HG03575 (cell line): ENCODE results near the gene ACTN2.
"Not testable (repeated sequence)": the region's sequence is repeated elsewhere in the genome, so short reads cannot be mapped to it uniquely, and the experiment has no call there.

ENCODE experiments used
- ATAC-seq: cut with Tn5 transposase; IDR thresholded peaks from one replicate; pipeline ENCODE4 v1.9.1; 2021; ENCODE audit not compliant: unreplicated experiment, insufficient number of reproducible peaks, low FRiP score; ENCODE audit errors: extremely low read depth

Gene ACTN2

DNA sequence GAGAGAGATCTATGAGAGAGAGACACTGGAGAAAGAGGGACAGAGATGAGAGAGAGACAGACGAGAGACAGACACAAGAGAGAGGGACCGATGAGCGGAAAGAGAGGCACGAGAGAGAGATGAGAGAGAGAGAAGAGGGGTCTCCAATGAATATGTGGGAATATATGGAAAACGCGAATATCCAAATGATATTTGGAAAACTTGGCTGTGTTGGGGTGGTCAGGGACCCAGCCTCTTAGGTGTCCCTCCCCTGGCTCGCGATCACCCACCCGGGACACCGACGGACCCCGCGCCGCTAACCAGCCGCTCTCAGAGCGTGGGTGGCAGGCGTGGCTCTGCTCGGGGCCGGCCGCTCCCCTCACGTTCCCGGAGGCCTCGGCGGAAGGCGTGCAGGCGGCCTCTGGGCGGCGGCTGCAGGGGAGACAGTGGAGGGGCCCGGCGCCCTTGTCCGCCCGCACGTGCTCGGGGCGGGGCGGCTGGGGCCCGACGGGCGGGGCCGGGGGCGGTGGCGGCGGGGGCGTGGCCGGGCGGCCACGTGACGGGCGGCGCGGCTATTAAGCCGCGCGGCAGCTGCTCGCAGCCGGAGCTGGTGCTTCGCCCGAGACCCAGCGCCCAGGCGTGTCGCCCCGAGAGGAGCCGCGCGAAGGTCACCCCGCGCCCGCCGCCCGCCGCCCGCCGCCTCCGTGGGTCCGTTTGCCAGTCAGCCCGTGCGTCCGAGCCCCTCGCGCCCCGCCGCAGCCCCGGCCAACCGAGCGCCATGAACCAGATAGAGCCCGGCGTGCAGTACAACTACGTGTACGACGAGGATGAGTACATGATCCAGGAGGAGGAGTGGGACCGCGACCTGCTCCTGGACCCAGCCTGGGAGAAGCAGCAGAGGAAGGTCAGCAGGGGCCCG lies at the start of gene ACTN2:
ACTN2 (plus strand) TSS at position 583 of the 898 bp plus-strand sequence; CDS start at position 758, 175 bp downstream.
- no peak for ATAC-seq

GRCh38 chr1:236638945-236639344 lies 47.4 kb upstream of the ACTN2 start:
- ATAC-seq: no peak

DNA sequence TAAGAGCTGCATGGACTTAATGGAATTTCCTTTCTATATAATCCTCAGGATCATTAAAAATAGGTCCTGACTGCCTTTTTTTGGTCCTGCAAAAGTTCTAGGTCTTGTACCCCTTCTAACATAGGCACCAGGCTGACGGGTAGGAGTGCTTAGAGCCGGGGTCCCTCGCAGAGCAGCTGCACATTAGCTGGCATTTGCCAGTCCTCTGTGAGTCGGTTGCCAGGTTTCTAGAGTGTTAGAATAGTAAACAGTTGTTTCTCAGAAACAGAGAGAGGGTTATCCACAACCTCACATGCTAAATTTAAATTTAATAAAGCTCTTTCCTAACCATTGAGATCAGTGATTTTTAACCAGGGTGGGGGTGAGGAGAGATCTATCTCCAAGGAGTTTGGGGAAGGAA lies 46.6 kb upstream of the ACTN2 start:
- ATAC-seq: no peak

- no peak for ATAC-seq
These were observed 43.5 kb upstream of the ACTN2 start for GRCh38 chr1:236642763-236643162.

DNA sequence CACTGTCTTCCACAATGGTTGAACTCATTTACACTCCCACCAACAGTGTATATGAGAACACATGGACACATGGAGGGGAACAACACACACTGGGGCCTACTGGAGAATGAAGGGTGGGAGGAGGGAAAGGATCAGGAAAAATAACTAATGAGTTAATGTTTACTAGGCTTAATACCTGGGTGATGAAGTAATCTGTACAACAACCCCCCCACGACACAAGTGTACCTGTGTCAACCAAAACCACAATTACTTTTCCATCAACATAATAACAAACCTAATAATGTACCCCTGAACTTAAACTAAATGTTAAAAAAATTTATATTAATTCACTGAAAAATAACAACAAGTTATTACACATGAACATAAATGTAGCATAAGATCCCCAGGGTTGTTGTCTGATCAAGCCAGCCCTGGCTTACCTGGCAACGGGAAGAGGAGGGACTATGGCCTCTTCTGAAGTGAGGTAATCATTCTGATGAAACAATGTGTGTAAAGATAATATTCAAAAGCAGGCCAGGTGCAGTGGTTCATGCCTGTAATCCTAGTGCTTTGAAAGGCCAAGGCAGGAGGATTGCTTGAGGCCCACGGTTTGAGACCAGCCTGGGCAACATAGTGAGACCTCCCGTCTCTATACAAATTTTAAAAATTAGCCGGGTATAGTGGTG lies 41.2 kb upstream of the ACTN2 start:
- no peak for ATAC-seq

GRCh38 chr1:236654511-236654910 lies 31.8 kb upstream of the ACTN2 start:
- ATAC-seq: no peak

DNA sequence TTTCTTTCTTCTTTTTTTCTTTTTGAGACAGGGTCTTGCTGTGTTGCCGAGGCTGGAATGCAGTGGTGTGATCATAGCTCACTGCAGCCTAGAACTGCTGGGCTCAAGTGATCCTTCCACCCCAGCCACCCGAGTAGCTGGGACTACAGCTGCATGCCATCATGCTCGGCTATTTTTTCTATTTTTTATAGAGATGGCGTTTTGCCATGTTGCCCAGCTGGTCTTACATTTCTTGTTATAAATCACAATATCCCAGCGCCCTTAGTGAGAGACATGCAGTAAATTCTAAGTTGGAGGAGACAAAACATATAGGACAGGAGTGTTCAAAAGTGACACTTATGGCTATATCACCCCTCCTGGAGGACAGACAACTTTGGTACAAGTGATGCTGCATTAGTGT lies 31.3 kb upstream of the ACTN2 start:
- ATAC-seq: no peak

DNA sequence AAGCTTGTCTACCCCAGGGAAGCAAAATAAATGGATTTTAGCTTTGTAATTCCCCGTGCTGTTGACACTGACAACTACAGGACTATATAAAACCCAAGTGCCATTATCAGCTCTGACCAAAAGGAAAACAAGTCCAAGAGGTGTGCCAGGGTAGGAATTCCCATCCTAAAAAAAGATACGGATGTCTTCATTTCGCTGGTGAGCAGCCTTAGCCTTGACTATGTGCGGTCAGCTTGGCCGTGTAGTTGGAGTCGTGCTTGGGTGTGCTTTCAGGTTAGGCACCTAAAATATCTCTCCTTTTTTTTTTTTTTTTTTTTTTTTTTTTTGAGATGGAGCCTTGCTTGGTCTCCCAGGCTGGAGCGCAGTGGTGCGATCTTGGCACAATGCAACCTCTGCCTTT lies 28.9 kb upstream of the ACTN2 start:
- ATAC-seq: no peak

GRCh38 chr1:236659792-236660587 lies 26.3 kb upstream of the ACTN2 start:
- no peak for ATAC-seq

DNA sequence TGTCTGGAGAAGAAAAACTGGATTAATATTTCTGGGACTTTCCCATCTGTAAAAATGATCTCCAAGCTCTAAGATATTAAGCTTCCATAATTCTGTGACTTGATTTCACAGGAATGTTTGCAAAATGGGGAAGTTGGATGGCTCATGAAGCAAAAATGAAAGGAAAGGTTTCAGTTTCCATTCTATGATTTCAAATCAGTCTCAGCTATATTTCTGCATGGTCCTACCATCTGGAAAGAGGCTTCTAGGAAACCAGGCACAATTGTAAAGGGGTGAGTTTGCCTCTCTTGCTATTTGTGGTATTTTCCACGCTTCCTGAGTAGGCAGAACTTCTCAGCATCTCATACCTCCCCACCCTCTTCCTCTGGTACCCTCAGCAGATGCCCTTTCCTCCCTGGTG lies 22.4 kb upstream of the ACTN2 start:
- ATAC-seq: no peak

- ATAC-seq: not testable (repeated sequence)
These were observed 17.4 kb upstream of the ACTN2 start for GRCh38 chr1:236668909-236669308.

DNA sequence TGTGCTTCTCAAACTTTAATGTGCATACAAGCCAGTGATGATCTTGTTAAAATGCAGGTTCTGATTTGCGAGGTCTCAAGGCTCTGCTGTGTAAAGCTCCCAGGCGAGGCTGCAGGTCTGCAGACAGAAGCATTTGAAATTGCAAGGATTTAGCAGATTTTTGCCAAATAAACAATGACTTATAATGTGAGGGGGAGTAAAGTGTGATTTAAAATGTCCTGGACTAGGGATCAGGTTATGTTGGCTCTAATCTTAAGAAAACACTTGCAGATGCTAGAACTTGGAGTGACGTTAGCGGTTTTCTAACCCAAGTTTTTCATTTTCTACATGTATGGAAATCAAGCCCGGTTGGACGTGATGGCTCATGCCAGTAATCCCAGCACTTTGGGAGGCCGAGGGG lies 16.2 kb upstream of the ACTN2 start:
- no peak for ATAC-seq

GRCh38 chr1:236673289-236673919 lies 12.9 kb upstream of the ACTN2 start:
- no peak for ATAC-seq

DNA sequence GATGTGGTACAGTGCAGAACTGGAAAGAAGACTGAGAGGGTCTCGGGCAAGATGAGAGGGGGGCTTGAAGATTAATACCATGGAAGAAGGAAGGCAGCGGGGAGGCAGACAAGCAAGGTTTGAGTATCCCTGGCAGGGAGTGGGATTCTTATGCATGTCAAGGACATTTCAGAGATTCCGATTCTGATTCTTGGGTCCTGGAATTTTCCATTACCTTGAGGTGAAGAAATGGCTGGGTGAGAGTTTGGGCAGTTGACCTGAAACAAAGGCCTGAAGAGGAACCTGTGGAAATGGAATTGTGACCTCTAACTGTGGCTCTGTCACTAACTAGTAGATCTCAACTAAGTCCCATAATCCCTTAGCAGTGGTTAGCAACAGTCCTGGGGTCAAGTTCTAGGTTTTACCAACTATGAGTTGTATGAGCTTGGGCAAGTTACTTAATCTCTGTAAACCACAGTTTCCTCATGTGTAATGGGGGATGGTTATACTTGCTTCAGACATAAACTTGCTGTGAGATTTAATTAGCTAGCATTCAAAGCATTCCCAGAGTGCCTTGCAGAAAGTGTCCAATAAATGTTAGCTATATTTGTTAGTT lies 8.6 kb upstream of the ACTN2 start:
- ATAC-seq: no peak

DNA sequence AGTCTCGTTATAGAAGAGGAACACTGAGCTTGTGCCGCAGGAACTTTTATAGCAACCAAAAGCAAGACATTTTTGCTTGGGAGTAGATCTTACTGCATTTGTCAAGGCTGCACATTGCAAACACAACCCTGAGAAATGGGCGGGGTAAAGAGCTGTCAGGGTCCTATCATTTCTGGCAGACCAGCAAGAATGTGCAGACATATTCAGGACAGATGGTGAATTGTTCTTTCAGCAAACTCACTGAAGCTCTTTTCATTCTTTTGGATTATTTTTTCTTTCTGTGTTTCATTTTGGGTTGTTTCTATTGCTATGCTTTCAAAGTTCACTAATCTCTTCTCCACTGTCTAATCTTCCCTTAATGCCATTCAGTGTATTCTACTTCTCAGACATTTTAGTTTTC lies 5.1 kb upstream of the ACTN2 start:
- no peak for ATAC-seq

DNA sequence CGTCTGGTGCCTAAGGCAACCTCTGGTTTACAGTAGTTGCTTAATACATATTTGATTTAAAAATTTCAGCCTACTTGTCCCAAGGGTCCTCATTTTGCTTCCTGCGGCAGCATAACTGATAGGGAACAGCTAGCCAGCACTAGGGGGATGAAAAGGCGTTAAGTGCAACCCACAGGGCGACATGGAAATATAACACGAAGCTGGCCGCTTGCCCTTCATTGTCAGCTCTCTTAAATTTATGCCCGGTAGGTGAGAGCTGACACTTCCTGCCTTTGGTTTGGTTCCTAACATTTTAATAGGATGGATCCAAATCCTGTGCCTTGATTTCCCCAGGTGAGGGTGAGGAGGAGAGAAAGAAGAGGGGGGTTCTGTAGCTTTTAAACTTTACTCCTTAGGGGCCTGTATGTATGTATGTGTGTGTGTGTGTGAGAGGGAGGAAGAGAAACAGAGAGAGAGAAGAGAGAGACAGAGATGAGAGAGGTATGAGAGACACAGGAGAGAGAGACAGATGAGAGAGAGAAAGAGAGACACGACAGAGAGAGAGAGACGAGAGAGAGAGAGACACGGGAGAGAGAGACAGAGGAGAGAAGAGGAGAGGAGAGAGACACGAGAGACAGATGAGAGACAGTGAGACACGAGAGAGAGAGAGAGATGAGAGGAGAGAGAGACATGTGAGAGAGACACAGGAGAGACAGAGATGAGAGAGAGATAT lies 938 bp upstream of the ACTN2 start:
- no peak for ATAC-seq

DNA sequence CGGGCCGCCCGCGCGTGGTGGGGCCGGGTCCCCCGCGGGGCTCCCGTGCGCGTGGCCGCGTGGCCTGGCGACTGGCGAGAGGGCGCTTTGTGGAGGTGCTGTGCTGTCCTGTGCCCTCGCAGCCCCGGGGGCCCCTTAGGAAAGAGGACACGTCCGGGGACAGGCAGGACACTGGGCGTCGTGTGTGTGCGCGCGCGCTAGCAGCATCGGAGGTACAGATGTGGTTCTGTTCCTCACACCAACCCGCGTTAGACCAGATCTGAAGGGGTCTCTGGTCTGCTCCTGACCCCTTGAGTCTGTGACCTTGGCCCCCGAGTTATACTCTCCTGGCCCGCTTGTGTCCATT lies 489 bp downstream of the ACTN2 start:
- ATAC-seq: no peak

- ATAC-seq: no peak
These were observed 974 bp downstream of the ACTN2 start for GRCh38 chr1:236687273-236687672.
